IMR-90 (cell line): ENCODE measurements around the gene PCGF6.

Experiments used
- BHLHE40 ChIP-seq: fragments of 150-350 bp; IDR thresholded peaks from 2 replicates; pipeline ENCODE4 v1.6.1; 2016; ENCODE audit warnings: mild to moderate bottlenecking, low read depth, low read length
- CEBPB ChIP-seq: IDR thresholded peaks from 2 replicates; pipeline ENCODE4 v1.6.1; 2012; ENCODE audit warnings: low read depth, low read length, improper control_type of control experiment
- FOS ChIP-seq: fragments of 150-350 bp; IDR thresholded peaks from 2 replicates; pipeline ENCODE4 v1.6.1; 2016; ENCODE audit warnings: low read depth, low read length
- MAFK ChIP-seq: IDR thresholded peaks from 2 replicates; pipeline ENCODE4 v1.6.1; 2012; ENCODE audit warnings: low read depth, low read length, improper control_type of control experiment
- MXI1 ChIP-seq: IDR thresholded peaks from 2 replicates; pipeline ENCODE4 v1.6.1; 2012; ENCODE audit warnings: low read depth, mild to moderate bottlenecking, low read length, moderate library complexity, borderline replicate concordance
- POLR2A ChIP-seq: IDR thresholded peaks from 2 replicates; pipeline ENCODE4 v1.6.1; 2012; ENCODE audit warnings: mild to moderate bottlenecking, low read depth, low read length
- RFX5 ChIP-seq: IDR thresholded peaks from 2 replicates; pipeline ENCODE4 v1.8.0; 2012; ENCODE audit warnings: low read depth, mild to moderate bottlenecking, low read length, moderate library complexity
- SMC3 ChIP-seq: fragments of 150-350 bp; IDR thresholded peaks from 2 replicates; pipeline ENCODE4 v1.6.1; 2016; ENCODE audit warnings: low read depth, mild to moderate bottlenecking, antibody characterized with exemption, low read length, moderate library complexity
- TF ChIP-seq, protein P1 (sequence below): conservative IDR thresholded peaks from 2 replicates; pipeline ENCODE4 v1.5.1; 2012; ENCODE audit warnings: mild to moderate bottlenecking, low read depth, low read length, improper control_type of control experiment
- TF ChIP-seq, protein P2 (sequence below): fragments of 150-350 bp; IDR thresholded peaks from 2 replicates; pipeline ENCODE4 v1.6.1; 2017; ENCODE audit warnings: mild to moderate bottlenecking, antibody characterized with exemption, low read length, low read depth
- TF ChIP-seq, protein P3 (sequence below): fragments of 150-350 bp; IDR thresholded peaks from 2 replicates; pipeline ENCODE4 v1.6.1; 2016; ENCODE audit warnings: low read depth, mild to moderate bottlenecking, low read length, moderate library complexity, borderline replicate concordance

DNA sequence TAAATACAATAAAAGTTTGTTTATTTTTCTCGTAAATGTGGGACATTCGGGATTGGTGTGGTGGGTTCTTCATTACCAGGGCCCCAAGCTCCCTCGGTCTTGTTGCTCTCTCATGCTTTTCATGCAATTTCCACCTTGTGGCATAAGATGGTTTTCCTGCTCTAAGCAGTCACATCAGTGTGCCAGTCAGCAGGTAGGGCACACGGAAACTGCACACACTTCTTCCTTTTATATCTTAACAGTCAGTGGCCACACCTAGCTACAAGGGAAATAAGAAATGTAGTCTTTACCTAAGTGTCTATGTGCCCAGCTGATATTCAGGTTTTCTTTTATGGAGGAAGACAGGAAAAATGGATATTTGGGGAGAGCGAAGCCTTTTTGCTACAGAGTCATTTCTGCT is 23.3 kb upstream of the PCGF6 start:
- TF ChIP-seq, protein P1, sequence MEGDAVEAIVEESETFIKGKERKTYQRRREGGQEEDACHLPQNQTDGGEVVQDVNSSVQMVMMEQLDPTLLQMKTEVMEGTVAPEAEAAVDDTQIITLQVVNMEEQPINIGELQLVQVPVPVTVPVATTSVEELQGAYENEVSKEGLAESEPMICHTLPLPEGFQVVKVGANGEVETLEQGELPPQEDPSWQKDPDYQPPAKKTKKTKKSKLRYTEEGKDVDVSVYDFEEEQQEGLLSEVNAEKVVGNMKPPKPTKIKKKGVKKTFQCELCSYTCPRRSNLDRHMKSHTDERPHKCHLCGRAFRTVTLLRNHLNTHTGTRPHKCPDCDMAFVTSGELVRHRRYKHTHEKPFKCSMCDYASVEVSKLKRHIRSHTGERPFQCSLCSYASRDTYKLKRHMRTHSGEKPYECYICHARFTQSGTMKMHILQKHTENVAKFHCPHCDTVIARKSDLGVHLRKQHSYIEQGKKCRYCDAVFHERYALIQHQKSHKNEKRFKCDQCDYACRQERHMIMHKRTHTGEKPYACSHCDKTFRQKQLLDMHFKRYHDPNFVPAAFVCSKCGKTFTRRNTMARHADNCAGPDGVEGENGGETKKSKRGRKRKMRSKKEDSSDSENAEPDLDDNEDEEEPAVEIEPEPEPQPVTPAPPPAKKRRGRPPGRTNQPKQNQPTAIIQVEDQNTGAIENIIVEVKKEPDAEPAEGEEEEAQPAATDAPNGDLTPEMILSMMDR = no peak
- TF ChIP-seq, protein P2, sequence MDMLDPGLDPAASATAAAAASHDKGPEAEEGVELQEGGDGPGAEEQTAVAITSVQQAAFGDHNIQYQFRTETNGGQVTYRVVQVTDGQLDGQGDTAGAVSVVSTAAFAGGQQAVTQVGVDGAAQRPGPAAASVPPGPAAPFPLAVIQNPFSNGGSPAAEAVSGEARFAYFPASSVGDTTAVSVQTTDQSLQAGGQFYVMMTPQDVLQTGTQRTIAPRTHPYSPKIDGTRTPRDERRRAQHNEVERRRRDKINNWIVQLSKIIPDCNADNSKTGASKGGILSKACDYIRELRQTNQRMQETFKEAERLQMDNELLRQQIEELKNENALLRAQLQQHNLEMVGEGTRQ = no peak
- TF ChIP-seq SMC3 (no peak), RFX5 (no peak), POLR2A (no peak), MAFK (no peak), FOS (no peak), MXI1 (no peak), CEBPB (no peak), BHLHE40 (no peak)
- TF ChIP-seq, protein P3, sequence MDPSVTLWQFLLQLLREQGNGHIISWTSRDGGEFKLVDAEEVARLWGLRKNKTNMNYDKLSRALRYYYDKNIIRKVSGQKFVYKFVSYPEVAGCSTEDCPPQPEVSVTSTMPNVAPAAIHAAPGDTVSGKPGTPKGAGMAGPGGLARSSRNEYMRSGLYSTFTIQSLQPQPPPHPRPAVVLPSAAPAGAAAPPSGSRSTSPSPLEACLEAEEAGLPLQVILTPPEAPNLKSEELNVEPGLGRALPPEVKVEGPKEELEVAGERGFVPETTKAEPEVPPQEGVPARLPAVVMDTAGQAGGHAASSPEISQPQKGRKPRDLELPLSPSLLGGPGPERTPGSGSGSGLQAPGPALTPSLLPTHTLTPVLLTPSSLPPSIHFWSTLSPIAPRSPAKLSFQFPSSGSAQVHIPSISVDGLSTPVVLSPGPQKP = no peak
